Osteocyte (in vitro differentiated cells): Measurements from ENCODE around the gene PTPRK. TPM values are rescaled to one million over a fixed set of nuclear protein-coding genes. Genes with fewer than 3 reads are reported as not detected.
"Not testable (repeated sequence)": the region's sequence is repeated elsewhere in the genome, so short reads cannot be mapped to it uniquely, and the experiment has no call there.

ENCODE experiments used
- DNase-seq: peaks from one replicate; pipeline ENCODE4 v3.0.0; 2021; ENCODE audit warnings: mixed read lengths; ENCODE audit not compliant: unreplicated experiment; ENCODE audit errors: extremely low spot score
- H3K27ac Mint-ChIP-seq: one replicate; pipeline ENCODE4 v1.8.0; 2021; ENCODE audit warnings: mild to moderate bottlenecking, mixed read lengths; ENCODE audit not compliant: unreplicated experiment
- H3K27me3 Mint-ChIP-seq: one replicate; pipeline ENCODE4 v1.8.0; 2021; ENCODE audit warnings: mixed read lengths; ENCODE audit not compliant: unreplicated experiment
- H3K36me3 Mint-ChIP-seq: one replicate; pipeline ENCODE4 v1.8.0; 2021; ENCODE audit warnings: mixed read lengths; ENCODE audit not compliant: unreplicated experiment
- H3K4me1 Mint-ChIP-seq: one replicate; pipeline ENCODE4 v1.8.0; 2021; ENCODE audit warnings: mixed read lengths; ENCODE audit not compliant: unreplicated experiment
- H3K4me3 Mint-ChIP-seq: one replicate; pipeline ENCODE4 v1.8.0; 2021; ENCODE audit warnings: mild to moderate bottlenecking, moderate library complexity, mixed read lengths; ENCODE audit not compliant: unreplicated experiment
- H3K9me3 Mint-ChIP-seq: one replicate; pipeline ENCODE4 v1.8.0; 2021; ENCODE audit warnings: mixed read lengths; ENCODE audit not compliant: unreplicated experiment
- total RNA-seq: library from RNA; stranded (reverse); gene quantifications from 2 replicates; pipeline ENCODE4 v1.2.1, GENCODE V29; 2021
- TF ChIP-seq, protein P1 (sequence below): fragments of 200-600 bp; sonication (generic); IDR thresholded peaks from 2 replicates; pipeline ENCODE4 v1.5.0; 2021; ENCODE audit warnings: antibody characterized with exemption, mild to moderate bottlenecking, moderate library complexity

The PTPRK gene
- total RNA-seq, 1 donor from 2014 or later, result 130 TPM

DNA sequence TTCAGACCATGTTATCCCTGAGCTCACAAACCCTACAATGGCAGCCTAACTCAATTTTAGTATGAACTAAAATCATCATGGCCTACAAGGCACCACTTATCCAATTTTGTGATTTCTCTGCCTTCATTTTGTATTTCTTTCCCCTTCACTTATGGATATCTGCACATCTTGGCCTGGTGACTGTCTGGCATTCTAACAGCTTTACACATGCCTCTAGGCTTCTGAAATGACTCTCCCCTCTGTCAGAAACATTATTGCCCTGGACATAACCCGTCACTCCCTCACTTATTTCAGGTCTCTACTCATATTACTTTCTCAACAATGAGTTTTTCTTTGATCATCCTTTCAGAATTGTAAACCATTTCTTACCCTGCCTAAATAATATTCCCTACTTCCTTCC lies 530.3 kb downstream of the PTPRK start:
- no peak overlapping the region for H3K4me3 Mint-ChIP-seq

DNA sequence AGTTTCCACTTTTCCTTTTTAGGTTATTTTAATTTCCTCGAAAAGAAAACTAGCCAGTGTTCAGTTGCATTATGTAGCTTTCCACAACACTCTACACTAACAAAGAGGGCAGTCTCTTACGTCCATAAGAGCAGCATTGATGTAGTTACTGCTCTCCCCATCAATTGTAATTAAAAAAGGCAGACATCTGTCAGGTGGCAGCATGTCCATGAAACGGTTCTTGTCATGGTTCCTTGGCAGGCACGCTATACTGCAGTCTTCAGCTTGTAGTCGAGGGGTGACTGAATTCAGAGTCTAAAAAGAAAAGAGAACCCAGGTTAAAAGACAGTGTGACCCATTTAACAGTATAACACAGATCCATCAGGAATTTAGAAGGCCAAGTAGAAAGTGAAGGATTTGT lies 539.4 kb downstream of the PTPRK start:
- H3K27ac Mint-ChIP-seq, result no peak overlapping the region
- DNase-seq, result no peak

More for the DNA sequence above, 530.3 kb downstream of the PTPRK start:
- Mint-ChIP-seq H3K27ac (no peak overlapping the region), H3K9me3 (no peaks in the 10 kb centered on the region), H3K36me3 (peaks cover 31% of the 10 kb centered on the region), H3K27me3 (no peaks in the 10 kb centered on the region), H3K4me1 (peaks cover 9% of the 10 kb centered on the region)
- DNase-seq, result no peak
- TF ChIP-seq, protein P1, sequence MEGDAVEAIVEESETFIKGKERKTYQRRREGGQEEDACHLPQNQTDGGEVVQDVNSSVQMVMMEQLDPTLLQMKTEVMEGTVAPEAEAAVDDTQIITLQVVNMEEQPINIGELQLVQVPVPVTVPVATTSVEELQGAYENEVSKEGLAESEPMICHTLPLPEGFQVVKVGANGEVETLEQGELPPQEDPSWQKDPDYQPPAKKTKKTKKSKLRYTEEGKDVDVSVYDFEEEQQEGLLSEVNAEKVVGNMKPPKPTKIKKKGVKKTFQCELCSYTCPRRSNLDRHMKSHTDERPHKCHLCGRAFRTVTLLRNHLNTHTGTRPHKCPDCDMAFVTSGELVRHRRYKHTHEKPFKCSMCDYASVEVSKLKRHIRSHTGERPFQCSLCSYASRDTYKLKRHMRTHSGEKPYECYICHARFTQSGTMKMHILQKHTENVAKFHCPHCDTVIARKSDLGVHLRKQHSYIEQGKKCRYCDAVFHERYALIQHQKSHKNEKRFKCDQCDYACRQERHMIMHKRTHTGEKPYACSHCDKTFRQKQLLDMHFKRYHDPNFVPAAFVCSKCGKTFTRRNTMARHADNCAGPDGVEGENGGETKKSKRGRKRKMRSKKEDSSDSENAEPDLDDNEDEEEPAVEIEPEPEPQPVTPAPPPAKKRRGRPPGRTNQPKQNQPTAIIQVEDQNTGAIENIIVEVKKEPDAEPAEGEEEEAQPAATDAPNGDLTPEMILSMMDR, result no peak

DNA sequence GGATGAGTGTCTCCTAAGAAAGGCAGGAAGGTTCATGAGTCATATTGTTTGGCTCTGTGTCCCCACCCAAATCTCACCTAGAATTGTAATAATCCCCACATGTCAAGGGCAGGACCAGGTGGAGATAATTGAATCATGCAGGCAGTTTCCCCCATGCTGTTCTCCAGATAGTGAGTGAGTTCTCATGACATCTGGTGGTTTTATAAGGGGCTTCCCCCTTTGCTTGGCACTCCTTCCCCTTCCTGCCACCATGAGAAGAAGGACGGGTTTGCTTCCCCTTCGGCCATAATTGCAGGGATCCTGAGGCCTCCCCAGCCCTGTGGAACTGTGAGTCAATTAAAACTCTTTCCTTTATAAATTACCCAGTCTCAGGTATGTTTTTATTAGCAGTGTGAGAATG lies 542.2 kb downstream of the PTPRK start:
- not testable (repeated sequence) for H3K4me3 Mint-ChIP-seq, DNase-seq, H3K27ac Mint-ChIP-seq, H3K9me3 Mint-ChIP-seq, H3K27me3 Mint-ChIP-seq, H3K4me1 Mint-ChIP-seq
- H3K36me3 Mint-ChIP-seq, result peaks cover 69% of the 10 kb centered on the region

More for the DNA sequence above, 539.4 kb downstream of the PTPRK start:
- Mint-ChIP-seq H3K4me3 (no peak overlapping the region), H3K4me1 (no peaks in the 10 kb centered on the region), H3K27me3 (no peaks in the 10 kb centered on the region), H3K9me3 (no peaks in the 10 kb centered on the region), H3K36me3 (peaks cover 57% of the 10 kb centered on the region)
- TF ChIP-seq, protein P1, result no peak

DNA sequence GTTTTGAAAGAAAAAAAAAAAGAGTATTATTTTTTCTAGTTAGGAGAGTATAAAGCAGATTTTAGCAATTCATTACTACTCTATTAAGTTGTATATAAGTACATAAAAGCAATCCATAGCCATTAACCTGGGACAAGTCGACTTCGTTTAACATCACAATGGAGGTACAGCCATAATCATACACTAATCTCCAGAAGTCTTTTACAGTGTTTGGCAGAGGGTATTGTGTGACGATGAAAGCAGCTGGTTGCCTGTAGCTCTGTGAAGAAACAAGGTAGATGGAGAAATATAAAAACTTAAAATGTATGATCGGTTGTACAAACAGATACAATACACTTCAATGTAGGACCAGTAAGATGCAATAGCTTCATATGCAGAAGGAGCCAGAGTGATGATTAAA lies 543.6 kb downstream of the PTPRK start:
- H3K27me3 Mint-ChIP-seq, result no peaks in the 10 kb centered on the region
- no peak for DNase-seq
- no peaks in the 10 kb centered on the region for H3K4me1 Mint-ChIP-seq
- H3K9me3 Mint-ChIP-seq, result no peaks in the 10 kb centered on the region
- H3K27ac Mint-ChIP-seq, result no peak overlapping the region
- no peak overlapping the region for H3K4me3 Mint-ChIP-seq
- TF ChIP-seq, protein P1, result no peak
- peaks cover 74% of the 10 kb centered on the region for H3K36me3 Mint-ChIP-seq

DNA sequence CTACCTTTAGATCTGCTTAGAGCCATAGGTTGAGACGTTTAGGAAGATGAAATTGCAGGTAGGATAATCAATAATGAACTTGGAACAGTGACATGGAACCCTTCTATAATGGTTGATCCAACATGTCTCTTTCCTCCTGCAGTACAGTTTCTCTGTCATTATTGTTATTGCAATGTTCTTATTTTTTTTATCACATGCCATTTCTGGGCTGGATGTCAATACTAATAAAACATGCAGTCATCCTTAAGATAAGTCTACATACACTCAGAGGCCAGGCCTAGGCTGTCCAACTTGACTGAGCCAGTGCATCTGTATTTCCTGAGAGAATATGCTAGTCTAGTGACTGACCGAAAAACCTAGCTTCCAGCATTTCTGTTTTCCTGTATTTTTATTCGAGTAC lies 544.3 kb downstream of the PTPRK start:
- no peaks in the 10 kb centered on the region for H3K27me3 Mint-ChIP-seq
- H3K36me3 Mint-ChIP-seq, result peaks cover 74% of the 10 kb centered on the region
- TF ChIP-seq, protein P1, result no peak
- no peak overlapping the region for H3K4me3 Mint-ChIP-seq
- no peaks in the 10 kb centered on the region for H3K4me1 Mint-ChIP-seq
- H3K27ac Mint-ChIP-seq, result no peak overlapping the region
- DNase-seq, result no peak
- no peaks in the 10 kb centered on the region for H3K9me3 Mint-ChIP-seq

DNA sequence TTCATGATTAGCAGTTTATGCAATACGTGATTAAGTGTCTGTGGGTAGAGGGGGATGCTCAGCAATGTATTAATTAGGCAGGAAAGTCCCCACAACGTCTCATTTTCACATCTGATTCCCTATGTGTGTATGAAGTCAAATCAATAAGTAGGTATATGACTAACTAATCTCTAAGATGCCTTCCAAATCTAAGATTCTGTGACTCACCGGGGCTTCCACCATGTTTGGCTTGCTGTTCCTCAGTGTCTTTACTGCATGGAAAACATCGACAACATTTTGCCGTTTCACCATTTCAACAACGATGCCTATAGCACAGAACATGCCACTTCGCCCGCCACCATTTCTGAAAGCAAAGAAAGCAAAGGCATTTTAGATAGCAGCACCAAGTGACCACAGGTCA lies 547.6 kb downstream of the PTPRK start:
- Mint-ChIP-seq H3K27ac (no peak overlapping the region), H3K4me3 (no peak overlapping the region), H3K36me3 (peaks cover 66% of the 10 kb centered on the region), H3K4me1 (no peaks in the 10 kb centered on the region), H3K9me3 (peaks cover 6% of the 10 kb centered on the region), H3K27me3 (no peaks in the 10 kb centered on the region)
- TF ChIP-seq, protein P1, result no peak
- DNase-seq, result no peak
